22Rv1 (cell line): ENCODE measurements around the gene KIFC3.

Source experiments
- H3K27ac ChIP-seq: fragments of 450-650 bp; 2 replicates; pipeline ENCODE4 v1.5.1; 2017
- ZFX ChIP-seq: fragments of 450-650 bp; IDR thresholded peaks from 2 replicates; pipeline ENCODE4 v1.6.1; 2017; ENCODE audit warnings: antibody characterized with exemption, borderline replicate concordance
- TF ChIP-seq, protein P1 (sequence below): fragments of 450-650 bp; IDR thresholded peaks from 2 replicates; pipeline ENCODE4 v1.5.1; 2017; ENCODE audit warnings: mild to moderate bottlenecking

Gene KIFC3

DNA sequence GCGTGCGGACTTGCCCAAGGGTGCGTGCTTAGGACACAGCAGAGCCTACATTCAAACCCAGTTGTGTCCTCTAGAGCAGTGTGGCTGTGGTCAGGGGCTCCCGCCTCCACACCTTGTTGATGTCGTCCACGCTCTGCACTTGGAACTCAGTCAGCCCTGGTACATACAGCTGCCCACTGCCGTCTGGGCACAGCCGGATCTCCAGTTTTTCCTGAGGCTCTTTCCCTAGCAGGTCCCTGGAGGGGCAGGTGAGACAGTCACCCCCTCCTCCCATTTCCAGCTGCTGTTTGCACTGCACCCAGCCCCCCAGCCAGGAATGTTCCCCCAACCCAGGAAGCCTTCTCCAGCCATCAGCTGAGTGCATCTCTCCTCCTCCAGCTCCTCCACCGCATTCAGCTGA lies 41.0 kb downstream of the KIFC3 start:
- TF ChIP-seq, protein P1, sequence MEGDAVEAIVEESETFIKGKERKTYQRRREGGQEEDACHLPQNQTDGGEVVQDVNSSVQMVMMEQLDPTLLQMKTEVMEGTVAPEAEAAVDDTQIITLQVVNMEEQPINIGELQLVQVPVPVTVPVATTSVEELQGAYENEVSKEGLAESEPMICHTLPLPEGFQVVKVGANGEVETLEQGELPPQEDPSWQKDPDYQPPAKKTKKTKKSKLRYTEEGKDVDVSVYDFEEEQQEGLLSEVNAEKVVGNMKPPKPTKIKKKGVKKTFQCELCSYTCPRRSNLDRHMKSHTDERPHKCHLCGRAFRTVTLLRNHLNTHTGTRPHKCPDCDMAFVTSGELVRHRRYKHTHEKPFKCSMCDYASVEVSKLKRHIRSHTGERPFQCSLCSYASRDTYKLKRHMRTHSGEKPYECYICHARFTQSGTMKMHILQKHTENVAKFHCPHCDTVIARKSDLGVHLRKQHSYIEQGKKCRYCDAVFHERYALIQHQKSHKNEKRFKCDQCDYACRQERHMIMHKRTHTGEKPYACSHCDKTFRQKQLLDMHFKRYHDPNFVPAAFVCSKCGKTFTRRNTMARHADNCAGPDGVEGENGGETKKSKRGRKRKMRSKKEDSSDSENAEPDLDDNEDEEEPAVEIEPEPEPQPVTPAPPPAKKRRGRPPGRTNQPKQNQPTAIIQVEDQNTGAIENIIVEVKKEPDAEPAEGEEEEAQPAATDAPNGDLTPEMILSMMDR: no peak
- no peak for TF ChIP-seq ZFX
- H3K27ac ChIP-seq: no peak overlapping the region

DNA sequence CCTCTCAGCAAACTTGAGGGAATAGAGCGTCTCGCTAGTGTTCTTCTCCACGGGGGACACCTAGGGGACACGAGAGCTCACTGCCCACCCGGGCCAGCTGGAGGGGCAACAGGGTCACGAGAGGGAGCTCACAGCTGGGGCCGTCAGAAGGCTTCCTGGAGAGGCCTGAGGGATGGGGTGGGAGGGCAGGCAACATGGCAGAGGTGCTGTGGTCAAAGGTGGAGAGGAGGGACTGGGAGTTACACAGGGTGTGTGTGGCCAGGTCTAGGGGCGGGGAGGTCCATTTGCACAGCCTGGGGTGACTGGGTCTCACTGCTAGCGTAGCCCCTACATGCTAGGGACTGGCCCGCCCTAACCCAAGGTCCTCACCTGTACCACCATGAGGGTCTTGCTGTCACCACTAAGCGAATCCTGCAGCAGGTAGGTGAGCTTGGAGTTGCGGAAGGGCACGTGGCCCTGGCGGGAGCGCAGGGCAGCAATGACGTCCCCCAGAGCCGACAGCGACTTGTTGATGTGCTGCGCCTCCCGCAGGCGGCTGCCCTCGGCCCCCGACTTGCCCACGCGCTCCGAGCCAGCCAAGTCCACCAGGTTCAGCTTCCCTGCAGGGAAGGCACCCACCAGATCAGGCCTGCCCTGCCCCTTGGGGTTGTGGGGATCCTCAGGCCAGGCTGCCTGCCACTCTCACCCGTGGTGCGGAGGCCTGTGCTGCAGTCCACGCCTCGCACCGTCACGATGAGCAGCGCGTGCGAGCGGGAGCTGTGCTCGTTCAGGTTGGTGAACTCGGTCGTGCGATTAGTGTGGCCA lies 41.7 kb downstream of the KIFC3 start:
- H3K27ac ChIP-seq: no peak overlapping the region
- no peak for TF ChIP-seq ZFX
- TF ChIP-seq, protein P1: no peak

DNA sequence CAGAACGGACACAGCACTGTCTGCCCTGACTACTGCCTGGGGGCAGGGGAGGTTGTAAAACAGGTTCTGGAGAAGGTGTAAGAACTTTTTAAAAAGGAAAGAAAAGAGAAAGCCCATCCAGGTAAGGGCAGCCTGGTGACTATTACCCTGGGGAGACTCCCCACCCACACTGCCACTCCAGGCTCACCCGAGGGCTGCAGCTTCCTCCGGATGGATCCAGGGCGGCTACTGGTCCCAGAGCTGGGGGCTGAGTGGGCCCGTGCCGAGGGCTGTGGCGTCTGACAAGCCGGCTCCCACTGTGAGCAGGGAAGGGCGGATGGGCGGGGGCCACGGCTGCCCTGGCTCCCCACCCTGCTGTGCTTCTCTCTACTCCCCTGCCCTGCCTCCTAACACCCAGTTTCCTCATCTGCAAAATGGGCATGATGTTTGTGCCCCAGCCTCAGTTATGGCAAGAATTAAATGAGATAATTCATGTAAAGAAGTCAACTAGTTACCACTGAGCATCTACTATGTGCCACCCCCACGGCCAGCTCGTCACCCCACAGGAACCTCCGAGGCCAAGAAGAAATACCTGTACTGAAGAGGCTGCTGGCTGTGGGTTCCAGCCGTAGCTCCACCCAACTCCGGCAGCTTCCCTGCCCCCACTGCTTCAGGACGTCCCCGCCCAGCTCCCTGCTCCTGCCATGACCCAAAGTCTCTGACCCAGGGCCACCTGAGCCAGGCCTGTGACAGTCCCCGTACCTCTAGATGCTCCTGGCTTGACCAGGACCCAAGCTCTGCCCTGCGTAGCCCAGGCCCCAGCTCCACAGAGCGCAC lies 42.5 kb downstream of the KIFC3 start:
- TF ChIP-seq ZFX: no peak
- TF ChIP-seq, protein P1: no peak
- no peak overlapping the region for H3K27ac ChIP-seq

DNA sequence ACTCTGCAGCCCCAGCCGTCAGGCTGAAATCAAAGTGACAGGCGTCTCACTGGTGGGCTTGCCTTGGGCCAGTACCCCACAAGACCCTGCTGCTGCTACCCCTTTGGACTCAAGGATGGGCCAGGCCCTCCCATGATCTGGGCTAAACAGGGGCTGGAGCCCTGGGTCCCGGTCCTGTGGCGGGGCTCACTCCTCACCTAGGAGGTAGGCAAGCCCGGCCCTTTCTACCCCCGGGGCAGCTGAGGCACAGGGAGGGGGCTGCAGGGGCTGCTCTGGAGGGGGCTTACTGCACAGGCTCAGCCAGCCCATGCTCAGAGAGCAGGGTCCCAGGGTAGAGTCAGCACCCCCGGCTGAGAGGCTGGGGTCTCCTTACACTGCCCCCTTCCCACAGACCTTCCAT lies 43.2 kb downstream of the KIFC3 start:
- no peak overlapping the region for H3K27ac ChIP-seq
- TF ChIP-seq ZFX: no peak
- TF ChIP-seq, protein P1: no peak

DNA sequence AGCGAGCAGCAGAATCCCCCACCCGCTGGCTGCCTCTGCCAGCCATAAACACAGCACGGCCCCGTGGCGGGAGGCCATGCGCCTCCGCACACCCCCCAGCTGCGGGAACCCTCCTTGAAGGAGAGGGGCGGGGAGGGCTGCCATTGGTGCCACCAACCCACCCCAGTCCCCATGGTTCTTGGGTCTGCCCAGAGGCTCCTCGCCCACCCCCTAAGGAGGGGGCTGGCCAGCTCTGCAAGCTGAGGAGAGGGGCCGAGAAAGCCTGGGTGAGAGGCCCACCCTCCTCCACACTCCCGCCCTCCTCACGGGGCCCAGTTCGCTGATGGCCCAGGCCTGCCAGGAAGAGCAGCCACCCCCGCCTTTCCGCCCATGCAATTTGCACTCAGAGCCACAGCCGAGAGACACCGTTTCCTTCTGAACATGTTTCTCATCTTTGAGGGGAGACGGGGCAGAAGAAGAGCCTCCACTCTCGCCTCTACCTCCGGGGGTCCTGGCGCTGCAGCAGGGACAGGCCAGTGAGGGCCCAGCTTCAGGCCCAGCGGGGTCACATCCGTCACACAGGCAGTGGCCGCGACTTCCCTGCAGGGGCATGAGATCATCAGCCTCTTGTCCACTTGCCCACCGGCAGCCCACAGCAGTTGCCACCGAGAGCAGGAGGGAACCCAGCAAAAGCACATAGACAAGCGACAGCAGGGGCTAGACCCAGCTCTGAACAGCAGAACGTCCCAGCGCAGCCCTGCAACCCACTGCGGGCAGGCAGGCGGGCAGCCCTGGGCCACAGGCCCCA lies 43.8 kb downstream of the KIFC3 start:
- H3K27ac ChIP-seq: no peak overlapping the region
- TF ChIP-seq ZFX: no peak
- TF ChIP-seq, protein P1: no peak

DNA sequence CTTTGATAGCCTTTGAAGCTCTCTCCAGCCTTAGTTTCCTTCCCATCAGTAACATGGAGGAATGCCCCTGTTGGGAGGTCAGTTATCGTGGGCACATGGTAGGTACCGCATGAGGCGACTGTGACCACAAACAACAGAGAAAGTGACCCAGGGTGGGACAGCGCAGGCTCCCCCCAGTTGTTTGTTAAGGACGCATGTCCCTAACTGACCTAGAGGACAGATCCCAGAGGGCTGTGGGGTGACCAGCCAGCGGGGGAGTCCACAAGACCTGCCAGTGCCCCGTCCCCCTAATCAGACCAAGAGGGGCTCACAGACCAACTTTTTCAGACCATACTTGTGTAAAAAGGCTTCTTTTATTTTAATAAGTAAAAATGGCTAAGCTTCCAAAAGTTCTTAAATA lies 44.4 kb downstream of the KIFC3 start:
- no peak for TF ChIP-seq ZFX
- TF ChIP-seq, protein P1: no peak
- H3K27ac ChIP-seq: no peak overlapping the region
